Activated B cell treated with CpG ODN at 0.5 μM for 24 hours (primary cell): ENCODE measurements around the gene ORAI3. TPM values are rescaled to one million over a fixed set of nuclear protein-coding genes. Genes with fewer than 3 reads are reported as not detected.

ENCODE experiments used
- ATAC-seq: fragments of 200-7000 bp; cut with Tn5 transposase; one replicate; pipeline ENCODE4 v1.10.0; 2021; ENCODE audit warnings: low read depth, mild to moderate bottlenecking, moderate library complexity
- CTCF ChIA-PET: fragments of 350-600 bp; sonication (Branson Sonifier 250); formaldehyde crosslinking; loops from one replicate; lab custom pipeline; 2021; ENCODE audit warnings: antibody characterized with exemption; lab: Charles Lee
- POLR2A ChIA-PET: fragments of 350-600 bp; sonication (Branson Sonifier 250); formaldehyde crosslinking; loops from one replicate; lab custom pipeline; 2021; ENCODE audit warnings: antibody characterized with exemption; lab: Charles Lee
- DNase-seq: peaks from one replicate; pipeline ENCODE4 v3.0.0; 2022
- H3K27ac Mint-ChIP-seq: one replicate; pipeline ENCODE4 v1.8.0; 2020; ENCODE audit warnings: mixed read lengths
- H3K27me3 Mint-ChIP-seq: one replicate; pipeline ENCODE4 v1.8.0; 2021; ENCODE audit warnings: mixed read lengths
- H3K36me3 Mint-ChIP-seq: one replicate; pipeline ENCODE4 v1.8.0; 2021; ENCODE audit warnings: low read depth, mixed read lengths
- H3K4me1 Mint-ChIP-seq: one replicate; pipeline ENCODE4 v1.8.0; 2021; ENCODE audit warnings: mixed read lengths
- H3K4me3 Mint-ChIP-seq: one replicate; pipeline ENCODE4 v1.8.0; 2020; ENCODE audit warnings: mild to moderate bottlenecking, mixed read lengths
- H3K9me3 Mint-ChIP-seq: one replicate; pipeline ENCODE4 v1.8.0; 2020; ENCODE audit warnings: mixed read lengths
- intact Hi-C: fragments of 100-400 bp; cut with micrococcal nuclease; formaldehyde crosslinking; loops from one replicate; pipeline ENCODE4 v1.15.1; 2024
- total RNA-seq: library from RNA; stranded (reverse); gene quantifications from 2 replicates; pipeline ENCODE4 v1.2.3, GENCODE V29; 2022
- TF ChIP-seq, protein P1 (sequence below): fragments of 200-600 bp; IDR thresholded peaks from one replicate; pipeline ENCODE4 v1.8.0; 2022; ENCODE audit warnings: antibody characterized with exemption, mild to moderate bottlenecking

ORAI3 gene
- 25.1 and 30.6 TPM in 2 replicates for total RNA-seq

DNA sequence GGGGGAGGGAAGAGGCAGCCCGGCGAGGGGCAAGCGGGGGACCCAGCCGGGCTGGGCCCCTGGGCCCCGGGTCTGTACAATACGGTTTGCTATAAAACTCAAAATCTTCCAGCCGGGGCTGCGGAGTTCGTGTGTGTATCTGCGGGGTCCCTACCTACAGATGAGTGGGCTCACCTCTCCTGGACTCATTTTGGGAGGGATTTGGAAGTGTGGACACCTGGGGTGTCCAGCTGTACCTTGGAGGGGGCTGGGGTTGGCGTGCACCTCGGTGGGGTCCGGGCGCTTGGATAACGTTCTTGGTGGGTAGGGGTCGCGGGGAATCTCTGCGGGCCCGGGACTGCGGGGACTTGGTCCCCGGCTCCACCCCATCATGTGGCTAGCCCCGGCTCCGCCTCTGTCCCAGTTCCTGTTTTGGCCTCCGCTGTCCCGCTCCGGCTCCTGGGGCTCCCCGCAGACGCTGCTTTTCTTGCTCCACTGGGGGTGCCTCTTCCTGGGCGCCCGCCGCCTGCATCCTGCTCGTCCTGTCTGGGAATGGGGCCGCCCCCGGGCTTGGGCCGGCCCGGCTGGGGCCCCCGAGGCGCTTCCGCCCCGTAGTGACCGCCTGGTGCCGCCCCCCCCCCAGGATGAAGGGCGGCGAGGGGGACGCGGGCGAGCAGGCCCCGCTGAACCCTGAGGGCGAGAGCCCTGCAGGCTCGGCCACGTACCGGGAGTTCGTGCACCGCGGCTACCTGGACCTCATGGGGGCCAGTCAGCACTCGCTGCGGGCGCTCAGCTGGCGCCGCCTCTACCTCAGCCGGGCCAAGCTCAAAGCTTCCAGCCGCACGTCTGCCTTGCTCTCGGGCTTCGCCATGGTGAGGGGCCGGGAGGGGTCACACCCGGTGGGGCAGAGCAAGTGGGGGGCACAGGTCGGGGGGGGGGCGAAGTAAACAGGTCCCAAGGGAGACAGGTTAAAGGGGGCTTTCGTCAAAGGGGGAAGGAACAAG lies at the start of gene ORAI3:
ORAI3 (plus strand) TSS at position 402 of the 983 bp plus-strand sequence; CDS start at position 624, 222 bp downstream.
- Mint-ChIP-seq H3K27me3 (no peaks in the 10 kb centered on the region), H3K9me3 (no peaks in the 10 kb centered on the region), H3K4me3 (peak within 1 kb of the TSS; percentile 92), H3K27ac (peak within 1 kb of the TSS; percentile 86), H3K36me3 (peaks cover 17% of the 10 kb centered on the region), H3K4me1 (peaks cover 27% of the 10 kb centered on the region)
- ATAC-seq (peak; percentile 82), DNase-seq (peak; percentile 73)
- intact Hi-C loops: loop anchor here (1.0 to 2.0 kb wide), 3 partner anchors 8 to 194 kb away; partner anchors contain the start of genes FBXL19 and SETD1A
- ChIA-PET POLR2A (interaction anchor here (0.5 to 1.7 kb wide), 12 partner anchors 19 to 925 kb away, joined by 3 to 16 read pairs (median 4); partner anchors contain the start of genes FUS, STX4, ZNF267 and ZNF646), CTCF (interaction anchor here (0.6 to 1.0 kb wide), 3 partner anchors 8 to 921 kb away, joined by 3 to 4 read pairs (median 3); no protein-coding TSS in a partner anchor)
- TF ChIP-seq, protein P1, sequence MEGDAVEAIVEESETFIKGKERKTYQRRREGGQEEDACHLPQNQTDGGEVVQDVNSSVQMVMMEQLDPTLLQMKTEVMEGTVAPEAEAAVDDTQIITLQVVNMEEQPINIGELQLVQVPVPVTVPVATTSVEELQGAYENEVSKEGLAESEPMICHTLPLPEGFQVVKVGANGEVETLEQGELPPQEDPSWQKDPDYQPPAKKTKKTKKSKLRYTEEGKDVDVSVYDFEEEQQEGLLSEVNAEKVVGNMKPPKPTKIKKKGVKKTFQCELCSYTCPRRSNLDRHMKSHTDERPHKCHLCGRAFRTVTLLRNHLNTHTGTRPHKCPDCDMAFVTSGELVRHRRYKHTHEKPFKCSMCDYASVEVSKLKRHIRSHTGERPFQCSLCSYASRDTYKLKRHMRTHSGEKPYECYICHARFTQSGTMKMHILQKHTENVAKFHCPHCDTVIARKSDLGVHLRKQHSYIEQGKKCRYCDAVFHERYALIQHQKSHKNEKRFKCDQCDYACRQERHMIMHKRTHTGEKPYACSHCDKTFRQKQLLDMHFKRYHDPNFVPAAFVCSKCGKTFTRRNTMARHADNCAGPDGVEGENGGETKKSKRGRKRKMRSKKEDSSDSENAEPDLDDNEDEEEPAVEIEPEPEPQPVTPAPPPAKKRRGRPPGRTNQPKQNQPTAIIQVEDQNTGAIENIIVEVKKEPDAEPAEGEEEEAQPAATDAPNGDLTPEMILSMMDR: no peak

DNA sequence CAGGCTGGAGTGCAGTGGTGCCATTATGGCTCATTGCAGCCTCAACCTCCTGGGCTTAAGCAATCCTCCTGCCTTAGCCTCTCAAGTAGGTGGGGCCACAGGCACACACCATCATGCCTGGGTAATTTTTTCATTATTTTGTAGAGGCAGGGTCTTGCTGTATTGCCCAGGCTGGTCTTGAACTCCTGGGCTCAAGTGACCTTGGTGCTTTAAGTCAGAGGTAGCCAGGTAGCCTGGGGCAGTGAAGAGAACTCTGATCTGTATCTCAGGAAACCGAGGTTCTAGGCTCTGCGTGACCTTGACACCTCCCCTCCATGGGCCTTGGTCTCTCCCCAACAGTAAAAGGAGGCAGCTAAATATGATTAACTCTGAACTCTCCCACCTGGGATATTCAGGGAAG lies 49.1 kb upstream of the ORAI3 start:
- Mint-ChIP-seq H3K27ac (no peak overlapping the region), H3K27me3 (no peaks in the 10 kb centered on the region), H3K4me1 (peaks cover 52% of the 10 kb centered on the region), H3K36me3 (no peaks in the 10 kb centered on the region), H3K9me3 (no peaks in the 10 kb centered on the region), H3K4me3 (no peak overlapping the region)
- CTCF ChIA-PET: interaction anchor here (5.6 kb wide), 1 partner anchor 54 kb away, joined by 96 read pairs; no protein-coding TSS in a partner anchor
- intact Hi-C loops: no loop called here
- no peak for DNase-seq
- POLR2A ChIA-PET: interaction anchor here (5.5 kb wide), 1 partner anchor 23 kb away, joined by 77 read pairs; no protein-coding TSS in a partner anchor
- TF ChIP-seq, protein P1: no peak
- no peak for ATAC-seq

DNA sequence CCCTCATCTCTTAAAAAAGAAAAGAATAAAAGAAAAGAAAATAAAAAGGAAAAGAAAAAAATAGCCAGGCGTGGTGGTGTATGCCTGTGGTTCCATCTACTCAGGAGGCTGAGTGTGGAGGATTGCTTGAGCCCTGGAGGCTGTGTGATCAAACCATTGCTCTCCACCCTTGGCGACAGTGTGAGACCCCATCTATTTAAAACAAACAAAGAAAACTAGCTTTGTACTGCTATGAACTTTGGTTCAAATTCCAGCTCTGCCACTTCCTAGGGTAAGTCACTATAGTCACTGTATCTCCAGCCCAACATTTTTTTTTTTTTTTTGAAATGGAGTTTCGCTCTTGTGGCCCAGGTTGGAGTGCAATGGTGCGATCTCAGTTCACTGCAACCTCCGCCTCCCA lies 48.3 kb upstream of the ORAI3 start:
- no peak overlapping the region for H3K27ac Mint-ChIP-seq
- H3K4me1 Mint-ChIP-seq: peaks cover 48% of the 10 kb centered on the region
- no peaks in the 10 kb centered on the region for H3K36me3 Mint-ChIP-seq
- POLR2A ChIA-PET: interaction anchor here (0.7 to 5.5 kb wide), 4 partner anchors 16 to 1001 kb away, joined by 3 to 77 read pairs (median 27); no protein-coding TSS in a partner anchor
- TF ChIP-seq, protein P1: no peak
- DNase-seq (no peak), ATAC-seq (no peak)
- peak overlapping the region; percentile 57 for H3K4me3 Mint-ChIP-seq
- H3K27me3 Mint-ChIP-seq: no peaks in the 10 kb centered on the region
- intact Hi-C loops: no loop called here
- H3K9me3 Mint-ChIP-seq: no peaks in the 10 kb centered on the region
- CTCF ChIA-PET: interaction anchor here (0.7 to 5.6 kb wide), 7 partner anchors 19 to 243 kb away, joined by 3 to 96 read pairs (median 7); no protein-coding TSS in a partner anchor

- Mint-ChIP-seq H3K36me3 (no peaks in the 10 kb centered on the region), H3K4me1 (peaks cover 40% of the 10 kb centered on the region), H3K9me3 (no peaks in the 10 kb centered on the region), H3K4me3 (peak overlapping the region; percentile 73), H3K27me3 (no peaks in the 10 kb centered on the region), H3K27ac (peak overlapping the region; percentile 56)
- POLR2A ChIA-PET: interaction anchor here (0.6 to 5.5 kb wide), 13 partner anchors 8 to 434 kb away, joined by 3 to 77 read pairs (median 5); partner anchors contain the start of gene BCL7C
- TF ChIP-seq, protein P1: no peak
- no peak for DNase-seq
- no peak for ATAC-seq
- CTCF ChIA-PET: interaction anchor here (0.7 to 5.6 kb wide), 14 partner anchors 9 to 242 kb away, joined by 3 to 96 read pairs (median 5); no protein-coding TSS in a partner anchor
- intact Hi-C loops: loop anchor here (1.0 kb wide), 3 partner anchors 7 to 57 kb away; partner anchors contain the start of gene BCL7C
Observed at GRCh38 chr16:30901201-30902028, 47.5 kb upstream of the ORAI3 start.
